ENCODE results near the gene IGF1R. TPM values are rescaled to one million over a fixed set of nuclear protein-coding genes. Genes with fewer than 3 reads are reported as not detected.

Gene IGF1R
- total RNA-seq, 4 donors from 2014 or later: 59.6 to 172 (median 88.5) TPM

- WGBS, 2 donors: 68 to 75% methylated on average over 7 to 8 of the region's 8 CpGs
- no peak for DNase-seq (ENCODE audit: low spot score in 2 of 2)
- intact Hi-C loops (cut with DNase I; ENCODE audit: low total_unique reads): no loop called here
- no peak for TF ChIP-seq CTCF (IDR thresholded peaks at IDR 0.05)
- TF ChIP-seq POLR2A (IDR thresholded peaks at IDR 0.05): no peak
- H3K4me3 ChIP-seq (ENCODE audit: low read depth, poor library complexity, severe bottlenecking): no peak overlapping the region
Observed at GRCh38 chr15:98663606-98664005, 15.3 kb downstream of the IGF1R start.

DNA sequence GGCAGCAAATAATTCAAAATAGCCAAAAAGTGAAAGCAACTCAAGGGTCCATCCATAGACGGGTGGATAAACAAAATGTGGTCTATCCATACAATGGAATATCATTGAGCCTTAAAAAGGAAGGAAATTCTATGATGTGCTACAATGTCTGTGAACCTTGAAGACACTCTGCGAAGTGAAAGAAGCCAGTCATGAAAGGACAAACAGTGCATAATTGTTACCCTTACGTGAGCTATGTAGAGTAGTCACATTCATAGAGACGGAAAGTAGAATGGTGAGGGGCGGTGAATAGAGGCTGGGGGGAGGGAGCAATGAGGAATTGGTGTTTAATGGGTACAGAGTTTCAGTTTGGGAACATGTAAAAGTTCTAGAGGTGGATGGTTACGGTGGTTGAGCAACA, 18.1 kb downstream of the IGF1R start:
- DNase-seq (ENCODE audit: low spot score in 2 of 2): no peak
- no peak overlapping the region for H3K4me3 ChIP-seq (ENCODE audit: low read depth, poor library complexity, severe bottlenecking)
- intact Hi-C loops (cut with DNase I; ENCODE audit: low total_unique reads): no loop called here
- WGBS, 2 donors: 89 to 92% methylated on average over 6 of the region's 6 CpGs
- TF ChIP-seq POLR2A (IDR thresholded peaks at IDR 0.05): no peak
- no peak for TF ChIP-seq CTCF (IDR thresholded peaks at IDR 0.05)

- TF ChIP-seq POLR2A (IDR thresholded peaks at IDR 0.05): no peak
- no peak for DNase-seq (ENCODE audit: low spot score in 2 of 2)
- H3K4me3 ChIP-seq (ENCODE audit: low read depth, poor library complexity, severe bottlenecking): no peak overlapping the region
- intact Hi-C loops (cut with DNase I; ENCODE audit: low total_unique reads): no loop called here
- WGBS, 2 donors: 81 to 87% methylated on average over 7 of the region's 7 CpGs
Observed at GRCh38 chr15:98666841-98667240, 18.5 kb downstream of the IGF1R start.

GRCh38 chr15:98667521-98668179, 19.3 kb downstream of the IGF1R start:
- intact Hi-C loops (cut with DNase I; ENCODE audit: low total_unique reads): no loop called here
- no peak for DNase-seq (ENCODE audit: low spot score in 2 of 2)
- TF ChIP-seq CTCF (IDR thresholded peaks at IDR 0.05) (no peak), POLR2A (IDR thresholded peaks at IDR 0.05) (no peak)
- no peak overlapping the region for H3K4me3 ChIP-seq (ENCODE audit: low read depth, poor library complexity, severe bottlenecking)
- WGBS, 2 donors: 60 to 63% methylated on average over 13 of the region's 13 CpGs

GRCh38 chr15:98668566-98669308, 20.4 kb downstream of the IGF1R start:
- WGBS, 2 donors: 30 to 42% methylated on average over 10 of the region's 10 CpGs
- intact Hi-C loops (cut with DNase I; ENCODE audit: low total_unique reads): no loop called here

More at GRCh38 chr15:98668566-98669308, 20.4 kb downstream of the IGF1R start:
- no peak for DNase-seq (ENCODE audit: low spot score in 2 of 2)
- H3K4me3 ChIP-seq (ENCODE audit: low read depth, poor library complexity, severe bottlenecking): no peak overlapping the region
- TF ChIP-seq CTCF (IDR thresholded peaks at IDR 0.05) (no peak), POLR2A (IDR thresholded peaks at IDR 0.05) (no peak)
